Breast epithelium (tissue), 3 donors: ENCODE results near the gene DHCR7.

Experiments used
- CTCF ChIP-seq, 3 donors: fragments of 450-650 bp; IDR thresholded peaks; one replicate each; pipeline ENCODE4 v1.5.1; 2016 to 2017; ENCODE audit warnings: antibody characterized with exemption in 3 of 3, mild to moderate bottlenecking in 3 of 3, moderate library complexity in 3 of 3
- POLR2A ChIP-seq: fragments of 450-650 bp; IDR thresholded peaks from one replicate; pipeline ENCODE4 v1.6.1; 2016; ENCODE audit warnings: antibody characterized with exemption, mild to moderate bottlenecking, moderate library complexity

GRCh38 chr11:71472941-71473792 is 25.0 kb upstream of the DHCR7 start:
- TF ChIP-seq POLR2A (no peak), CTCF (IDR thresholded peaks at IDR 0.05) (no peak)
